ENCODE results near the gene SPATA3.

Gene SPATA3

GRCh38 chr2:230969659-230970015, 26.3 kb upstream of the SPATA3 start:
- Histone ChIP-seq H3K36me3 (ENCODE audit: control insufficient read depth, insufficient read depth, low read length, severe bottlenecking) (no peaks in the 10 kb centered on the region), H3K4me3 (ENCODE audit: low read length) (no peak overlapping the region), H3K27me3 (replicated peaks; ENCODE audit: control insufficient read depth, insufficient read depth, low read length) (peaks cover 11% of the 10 kb centered on the region), H3K4me1 (ENCODE audit: control insufficient read depth, insufficient read depth, low read length) (no peaks in the 10 kb centered on the region), H3K9me3 (ENCODE audit: control insufficient read depth, low read length) (no peaks in the 10 kb centered on the region), H3K9ac (ENCODE audit: low read length) (no peak overlapping the region)
- DNase-seq (ENCODE audit: low read depth): no peak

- Histone ChIP-seq H3K4me3 (ENCODE audit: low read length) (no peak overlapping the region), H3K9ac (ENCODE audit: low read length) (no peak overlapping the region), H3K36me3 (ENCODE audit: control insufficient read depth, insufficient read depth, low read length, severe bottlenecking) (no peaks in the 10 kb centered on the region), H3K4me1 (ENCODE audit: control insufficient read depth, insufficient read depth, low read length) (no peaks in the 10 kb centered on the region), H3K9me3 (ENCODE audit: control insufficient read depth, low read length) (no peaks in the 10 kb centered on the region), H3K27me3 (replicated peaks; ENCODE audit: control insufficient read depth, insufficient read depth, low read length) (peaks cover 10% of the 10 kb centered on the region)
- no peak for DNase-seq (ENCODE audit: low read depth)
Measured at GRCh38 chr2:230972046-230972445, 23.9 kb upstream of the SPATA3 start.

- no peak for DNase-seq (ENCODE audit: low read depth)
- H3K9me3 ChIP-seq (ENCODE audit: control insufficient read depth, low read length): no peaks in the 10 kb centered on the region
- H3K4me1 ChIP-seq (ENCODE audit: control insufficient read depth, insufficient read depth, low read length): no peaks in the 10 kb centered on the region
- H3K27me3 ChIP-seq (replicated peaks; ENCODE audit: control insufficient read depth, insufficient read depth, low read length): peaks cover 16% of the 10 kb centered on the region
- no peak overlapping the region for H3K4me3 ChIP-seq (ENCODE audit: low read length)
- H3K9ac ChIP-seq (ENCODE audit: low read length): no peak overlapping the region
- no peaks in the 10 kb centered on the region for H3K36me3 ChIP-seq (ENCODE audit: control insufficient read depth, insufficient read depth, low read length, severe bottlenecking)
Measured at GRCh38 chr2:230974096-230974913, 21.6 kb upstream of the SPATA3 start.

GRCh38 chr2:230975927-230976326, 20.0 kb upstream of the SPATA3 start:
- H3K27me3 ChIP-seq (replicated peaks; ENCODE audit: control insufficient read depth, insufficient read depth, low read length): peaks cover 16% of the 10 kb centered on the region
- H3K4me3 ChIP-seq (ENCODE audit: low read length): no peak overlapping the region
- no peaks in the 10 kb centered on the region for H3K9me3 ChIP-seq (ENCODE audit: control insufficient read depth, low read length)
- H3K4me1 ChIP-seq (ENCODE audit: control insufficient read depth, insufficient read depth, low read length): peaks cover 5% of the 10 kb centered on the region
- no peak overlapping the region for H3K9ac ChIP-seq (ENCODE audit: low read length)
- no peak for DNase-seq (ENCODE audit: low read depth)
- H3K36me3 ChIP-seq (ENCODE audit: control insufficient read depth, insufficient read depth, low read length, severe bottlenecking): no peaks in the 10 kb centered on the region

GRCh38 chr2:230976671-230977171, 19.2 kb upstream of the SPATA3 start:
- no peak overlapping the region for H3K9ac ChIP-seq (ENCODE audit: low read length)
- H3K4me1 ChIP-seq (ENCODE audit: control insufficient read depth, insufficient read depth, low read length): peaks cover 5% of the 10 kb centered on the region
- DNase-seq (ENCODE audit: low read depth): no peak
- no peak overlapping the region for H3K4me3 ChIP-seq (ENCODE audit: low read length)
- H3K36me3 ChIP-seq (ENCODE audit: control insufficient read depth, insufficient read depth, low read length, severe bottlenecking): no peaks in the 10 kb centered on the region
- H3K27me3 ChIP-seq (replicated peaks; ENCODE audit: control insufficient read depth, insufficient read depth, low read length): peaks cover 16% of the 10 kb centered on the region
- no peaks in the 10 kb centered on the region for H3K9me3 ChIP-seq (ENCODE audit: control insufficient read depth, low read length)

- no peak for DNase-seq (ENCODE audit: low read depth)
- H3K9ac ChIP-seq (ENCODE audit: low read length): no peak overlapping the region
- H3K4me1 ChIP-seq (ENCODE audit: control insufficient read depth, insufficient read depth, low read length): peaks cover 5% of the 10 kb centered on the region
- H3K4me3 ChIP-seq (ENCODE audit: low read length): no peak overlapping the region
- H3K36me3 ChIP-seq (ENCODE audit: control insufficient read depth, insufficient read depth, low read length, severe bottlenecking): no peaks in the 10 kb centered on the region
- H3K27me3 ChIP-seq (replicated peaks; ENCODE audit: control insufficient read depth, insufficient read depth, low read length): peaks cover 22% of the 10 kb centered on the region
- no peaks in the 10 kb centered on the region for H3K9me3 ChIP-seq (ENCODE audit: control insufficient read depth, low read length)
Measured at GRCh38 chr2:230980468-230980867, 15.5 kb upstream of the SPATA3 start.

GRCh38 chr2:230981704-230982103, 14.2 kb upstream of the SPATA3 start:
- DNase-seq (ENCODE audit: low read depth): no peak
- H3K4me3 ChIP-seq (ENCODE audit: low read length): no peak overlapping the region

GRCh38 chr2:230982126-230982525, 13.8 kb upstream of the SPATA3 start:
- H3K9me3 ChIP-seq (ENCODE audit: control insufficient read depth, low read length): no peaks in the 10 kb centered on the region
- peaks cover 21% of the 10 kb centered on the region for H3K27me3 ChIP-seq (replicated peaks; ENCODE audit: control insufficient read depth, insufficient read depth, low read length)
- DNase-seq (ENCODE audit: low read depth): no peak
- H3K4me3 ChIP-seq (ENCODE audit: low read length): no peak overlapping the region
- peaks cover 8% of the 10 kb centered on the region for H3K4me1 ChIP-seq (ENCODE audit: control insufficient read depth, insufficient read depth, low read length)
- H3K9ac ChIP-seq (ENCODE audit: low read length): no peak overlapping the region
- H3K36me3 ChIP-seq (ENCODE audit: control insufficient read depth, insufficient read depth, low read length, severe bottlenecking): no peaks in the 10 kb centered on the region

More at GRCh38 chr2:230981704-230982103, 14.2 kb upstream of the SPATA3 start:
- peaks cover 5% of the 10 kb centered on the region for H3K4me1 ChIP-seq (ENCODE audit: control insufficient read depth, insufficient read depth, low read length)
- peaks cover 22% of the 10 kb centered on the region for H3K27me3 ChIP-seq (replicated peaks; ENCODE audit: control insufficient read depth, insufficient read depth, low read length)
- H3K9ac ChIP-seq (ENCODE audit: low read length): no peak overlapping the region
- H3K9me3 ChIP-seq (ENCODE audit: control insufficient read depth, low read length): no peaks in the 10 kb centered on the region
- no peaks in the 10 kb centered on the region for H3K36me3 ChIP-seq (ENCODE audit: control insufficient read depth, insufficient read depth, low read length, severe bottlenecking)

GRCh38 chr2:230982528-230982927, 13.4 kb upstream of the SPATA3 start:
- Histone ChIP-seq H3K36me3 (ENCODE audit: control insufficient read depth, insufficient read depth, low read length, severe bottlenecking) (no peaks in the 10 kb centered on the region), H3K9ac (ENCODE audit: low read length) (no peak overlapping the region), H3K4me3 (ENCODE audit: low read length) (no peak overlapping the region), H3K4me1 (ENCODE audit: control insufficient read depth, insufficient read depth, low read length) (peaks cover 8% of the 10 kb centered on the region), H3K27me3 (replicated peaks; ENCODE audit: control insufficient read depth, insufficient read depth, low read length) (peaks cover 17% of the 10 kb centered on the region), H3K9me3 (ENCODE audit: control insufficient read depth, low read length) (no peaks in the 10 kb centered on the region)
- no peak for DNase-seq (ENCODE audit: low read depth)

GRCh38 chr2:230983566-230983965, 12.4 kb upstream of the SPATA3 start:
- Histone ChIP-seq H3K4me3 (ENCODE audit: low read length) (no peak overlapping the region), H3K4me1 (ENCODE audit: control insufficient read depth, insufficient read depth, low read length) (peaks cover 8% of the 10 kb centered on the region), H3K9ac (ENCODE audit: low read length) (no peak overlapping the region), H3K27me3 (replicated peaks; ENCODE audit: control insufficient read depth, insufficient read depth, low read length) (peaks cover 18% of the 10 kb centered on the region), H3K9me3 (ENCODE audit: control insufficient read depth, low read length) (no peaks in the 10 kb centered on the region), H3K36me3 (ENCODE audit: control insufficient read depth, insufficient read depth, low read length, severe bottlenecking) (no peaks in the 10 kb centered on the region)
- DNase-seq (ENCODE audit: low read depth): no peak

- H3K4me1 ChIP-seq (ENCODE audit: control insufficient read depth, insufficient read depth, low read length): peaks cover 8% of the 10 kb centered on the region
- H3K36me3 ChIP-seq (ENCODE audit: control insufficient read depth, insufficient read depth, low read length, severe bottlenecking): no peaks in the 10 kb centered on the region
- DNase-seq (ENCODE audit: low read depth): no peak
- no peak overlapping the region for H3K9ac ChIP-seq (ENCODE audit: low read length)
- no peaks in the 10 kb centered on the region for H3K9me3 ChIP-seq (ENCODE audit: control insufficient read depth, low read length)
- peaks cover 26% of the 10 kb centered on the region for H3K27me3 ChIP-seq (replicated peaks; ENCODE audit: control insufficient read depth, insufficient read depth, low read length)
- no peak overlapping the region for H3K4me3 ChIP-seq (ENCODE audit: low read length)
Measured at GRCh38 chr2:230984393-230985220, 11.3 kb upstream of the SPATA3 start.
